ENCODE measurements around the gene GFRA1. TPM values are rescaled to one million over a fixed set of nuclear protein-coding genes. Genes with fewer than 3 reads are reported as not detected.

The GFRA1 gene
- total RNA-seq, 8 experiments from 2014 or later: 0.77 to 136 (median 50.2) TPM

DNA sequence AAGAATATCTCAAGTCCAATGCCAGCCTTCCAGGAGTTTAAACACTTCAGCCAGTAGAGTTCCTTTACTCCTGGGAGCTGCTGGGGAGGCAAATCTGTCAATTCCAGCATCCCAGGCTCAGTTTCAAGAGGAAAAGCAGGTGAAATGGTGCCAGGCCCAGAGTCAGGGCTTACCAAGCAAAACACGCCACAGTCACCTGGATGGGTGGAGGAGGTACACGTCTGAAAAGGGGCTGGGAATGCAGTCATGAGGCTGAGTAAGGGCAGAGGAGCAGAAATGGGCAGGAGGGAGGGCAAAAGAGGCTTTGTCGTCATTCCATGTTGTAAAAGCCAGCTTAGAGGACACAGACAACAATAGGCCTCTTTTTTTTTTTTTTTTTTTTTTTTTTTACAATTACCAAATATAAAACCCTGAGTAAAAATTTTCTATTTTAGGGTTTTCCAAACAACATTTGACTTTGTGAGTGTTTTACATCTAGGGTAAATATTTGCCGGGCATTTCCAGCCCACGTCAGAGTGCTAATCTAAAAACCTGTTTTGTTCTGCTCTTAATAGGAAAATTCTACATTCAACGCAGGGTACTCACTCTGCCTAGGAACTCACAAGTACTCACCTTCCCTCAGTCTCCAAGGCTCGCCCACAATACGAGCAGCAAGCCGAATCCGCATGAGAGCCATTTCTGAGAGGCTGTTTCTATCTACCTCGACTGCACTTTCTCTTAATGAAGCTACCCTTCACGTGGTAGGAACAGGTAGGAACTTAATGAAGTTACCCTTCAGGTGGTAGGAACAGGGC lies 21.2 kb downstream of the GFRA1 start:
- in situ Hi-C loops (cut with MboI; ENCODE audit: low pct_unique_long_range_greater_than_20kb in 2 of 9, low sequenced_read_pairs in 9 of 9, unreplicated experiment in 9 of 9): loop anchor here in 1 of 9 experiments (25.0 kb wide), 1 partner anchor 414 kb away; no protein-coding TSS in a partner anchor
- 62 to 100% (median 84%) methylated on average over 2 to 12 of the region's 12 CpGs for WGBS, 10 experiments
- Histone ChIP-seq H3K27ac (no peak overlapping the region), H3K4me1 (replicated peaks in 1 of 2) (peaks cover 32 to 33% of the 10 kb centered on the region in 2 donors), H3K4me3 (no peak overlapping the region)
- ATAC-seq (replicated peaks in 6 of 8): no peak

GRCh38 chr10:116247691-116248090 lies 25.3 kb downstream of the GFRA1 start:
- Histone ChIP-seq H3K4me3 (no peak overlapping the region), H3K4me1 (replicated peaks in 1 of 2) (peaks cover 0 to 8% of the 10 kb centered on the region in 2 donors), H3K27ac (no peak overlapping the region)
- peak in 2 of 8 experiments; percentile 28 to 39 for ATAC-seq (replicated peaks in 6 of 8)
- in situ Hi-C loops (cut with MboI; ENCODE audit: low pct_unique_long_range_greater_than_20kb in 2 of 9, low sequenced_read_pairs in 9 of 9, unreplicated experiment in 9 of 9): no loop called here

GRCh38 chr10:116246263-116246662 lies 26.7 kb downstream of the GFRA1 start:
- no peak for ATAC-seq (replicated peaks in 6 of 8)
- in situ Hi-C loops (cut with MboI; ENCODE audit: low pct_unique_long_range_greater_than_20kb in 2 of 9, low sequenced_read_pairs in 9 of 9, unreplicated experiment in 9 of 9): no loop called here
- 60 to 96% (median 80%) methylated on average over 2 to 9 of the region's 9 CpGs for WGBS, 10 experiments

DNA sequence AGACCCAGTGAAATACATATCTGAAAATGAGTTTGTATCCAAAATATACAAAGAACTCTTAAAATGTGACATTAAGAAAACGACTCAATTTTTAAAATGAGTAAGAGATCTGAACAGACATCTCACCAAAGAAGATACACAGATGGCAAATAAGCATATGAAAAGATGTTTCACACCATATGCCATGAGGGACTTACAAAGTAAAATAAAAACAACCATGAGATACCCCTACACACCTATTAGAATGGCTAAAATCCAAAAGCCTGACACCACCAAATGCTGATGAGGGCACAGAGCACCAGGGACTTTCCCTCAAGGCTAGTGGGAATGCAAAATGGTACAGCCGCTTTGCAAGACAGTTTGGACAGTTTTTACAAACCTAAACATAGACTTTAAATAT lies 27.9 kb downstream of the GFRA1 start:
- Histone ChIP-seq H3K4me1 (replicated peaks in 1 of 2) (peaks cover 2 to 20% of the 10 kb centered on the region in 2 donors), H3K27ac (no peak overlapping the region), H3K4me3 (no peak overlapping the region)
- ATAC-seq (replicated peaks in 6 of 8): no peak
- WGBS, 10 experiments: 14 to 100% (median 57%) methylated on average over 1 to 2 of the region's 2 CpGs; no CpG with 5 or more reads in 2 of the 10 experiments
- in situ Hi-C loops (cut with MboI; ENCODE audit: low pct_unique_long_range_greater_than_20kb in 2 of 9, low sequenced_read_pairs in 9 of 9, unreplicated experiment in 9 of 9): no loop called here

More at GRCh38 chr10:116246263-116246662, 26.7 kb downstream of the GFRA1 start:
- Histone ChIP-seq H3K4me3 (no peak overlapping the region), H3K27ac (no peak overlapping the region), H3K4me1 (replicated peaks in 1 of 2) (peaks cover 2 to 18% of the 10 kb centered on the region in 2 donors)

GRCh38 chr10:116241642-116242410 lies 31.2 kb downstream of the GFRA1 start:
- no peak overlapping the region for H3K27ac ChIP-seq
- 2 to 97% (median 73%) methylated on average over 2 to 6 of the region's 6 CpGs; no CpG with 5 or more reads in 1 of the 10 experiments for WGBS, 10 experiments
- ATAC-seq (replicated peaks in 6 of 8): peak in 6 of 8 experiments; percentile 32 to 86 (median 61)
- H3K4me1 ChIP-seq (replicated peaks in 1 of 2): peaks cover 13 to 43% of the 10 kb centered on the region in 2 donors
- in situ Hi-C loops (cut with MboI; ENCODE audit: low pct_unique_long_range_greater_than_20kb in 2 of 9, low sequenced_read_pairs in 9 of 9, unreplicated experiment in 9 of 9): no loop called here
- H3K4me3 ChIP-seq: no peak overlapping the region

DNA sequence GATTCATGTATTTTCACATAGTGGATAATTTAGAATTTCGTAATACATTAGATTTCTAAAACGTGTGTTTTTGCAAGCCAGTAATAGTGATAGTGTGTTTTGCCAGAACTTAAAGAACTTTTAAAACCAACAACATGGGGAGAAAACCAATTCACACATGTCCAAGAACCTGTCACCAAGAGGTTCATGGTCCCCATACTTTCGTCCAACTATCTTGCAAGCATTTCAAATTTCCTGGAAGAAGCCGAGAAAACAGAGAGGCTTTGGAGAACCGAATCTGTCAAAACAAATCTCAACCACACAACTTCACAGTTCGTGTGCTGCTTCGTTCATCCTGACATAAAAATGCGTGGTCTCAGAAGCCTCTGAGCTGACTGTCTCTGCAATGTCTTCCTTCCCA lies 31.9 kb downstream of the GFRA1 start:
- H3K4me1 ChIP-seq (replicated peaks in 1 of 2): peaks cover 13 to 43% of the 10 kb centered on the region in 2 donors
- ATAC-seq (replicated peaks in 6 of 8): no peak
- no peak overlapping the region for H3K4me3 ChIP-seq
- WGBS, 10 experiments: 0 to 100% (median 77%) methylated on average over 1 to 8 of the region's 8 CpGs; no CpG with 5 or more reads in 1 of the 10 experiments
- no peak overlapping the region for H3K27ac ChIP-seq
- in situ Hi-C loops (cut with MboI; ENCODE audit: low pct_unique_long_range_greater_than_20kb in 2 of 9, low sequenced_read_pairs in 9 of 9, unreplicated experiment in 9 of 9): no loop called here

DNA sequence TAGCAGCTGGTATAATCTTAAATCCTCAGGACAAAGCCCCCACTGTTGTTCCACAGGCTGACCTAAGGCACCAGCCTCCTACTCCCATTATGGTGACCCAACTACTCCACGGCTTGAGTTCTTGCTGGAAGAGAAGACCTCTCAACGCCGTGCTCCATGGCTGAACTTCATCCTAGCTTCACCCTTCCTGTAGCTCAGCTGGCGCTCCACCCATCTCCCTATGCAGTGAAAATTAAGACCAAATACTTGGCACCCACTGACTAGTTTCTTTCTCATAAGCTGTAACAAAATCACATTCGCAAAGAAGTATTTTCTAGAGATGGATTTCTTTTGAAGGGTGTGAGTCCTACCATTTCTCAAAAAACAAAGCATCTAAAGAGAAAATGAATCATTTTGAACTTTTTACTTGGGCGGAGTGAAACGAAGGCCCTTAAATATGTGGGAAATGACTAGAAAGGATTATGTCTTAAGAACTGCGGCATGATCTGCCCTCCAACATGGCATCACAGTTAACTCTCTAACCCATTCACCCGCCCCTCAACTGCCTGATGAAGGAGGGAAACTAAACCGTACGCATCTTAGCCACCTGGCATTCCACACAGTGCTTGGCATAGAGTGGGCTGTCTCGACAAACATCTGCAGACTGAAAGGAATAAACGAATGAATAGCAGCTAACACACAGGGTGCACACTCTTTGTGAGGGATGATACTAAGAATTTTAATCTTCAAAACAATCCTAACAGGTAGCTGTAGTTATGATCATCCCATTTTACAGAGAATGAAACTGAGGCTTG lies 32.7 kb downstream of the GFRA1 start:
- Histone ChIP-seq H3K27ac (no peak overlapping the region), H3K4me1 (replicated peaks in 1 of 2) (peaks cover 13 to 43% of the 10 kb centered on the region in 2 donors), H3K4me3 (no peak overlapping the region)
- in situ Hi-C loops (cut with MboI; ENCODE audit: low pct_unique_long_range_greater_than_20kb in 2 of 9, low sequenced_read_pairs in 9 of 9, unreplicated experiment in 9 of 9): no loop called here
- WGBS, 10 experiments: 0 to 98% (median 83%) methylated on average over 1 to 13 of the region's 13 CpGs
- ATAC-seq (replicated peaks in 6 of 8): peak in 2 of 8 experiments; percentile 32 to 52

DNA sequence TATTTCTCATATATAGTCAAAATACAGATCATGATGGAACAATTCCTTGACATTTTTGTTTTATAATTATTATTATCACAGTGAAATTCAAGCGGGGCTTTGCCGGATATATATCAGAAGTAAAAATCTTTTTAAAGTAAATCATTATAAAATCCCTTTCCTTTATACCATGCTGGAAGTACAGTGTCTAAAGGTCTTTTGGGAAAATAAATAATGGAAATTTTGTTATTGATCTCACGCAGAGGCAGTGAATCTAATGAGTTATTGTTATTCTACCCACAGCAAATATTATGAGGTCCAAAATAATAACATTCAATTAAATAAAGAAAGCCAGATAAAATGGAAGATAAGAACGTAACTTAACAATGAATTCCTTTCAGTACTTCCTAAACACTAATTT lies 33.8 kb downstream of the GFRA1 start:
- Histone ChIP-seq H3K4me1 (replicated peaks in 1 of 2) (peaks cover 13 to 39% of the 10 kb centered on the region in 2 donors), H3K4me3 (no peak overlapping the region), H3K27ac (no peak overlapping the region)
- WGBS, 10 experiments: 78 to 97% (median 91%) methylated on average over 3 to 4 of the region's 4 CpGs
- ATAC-seq (replicated peaks in 6 of 8): no peak
- in situ Hi-C loops (cut with MboI; ENCODE audit: low pct_unique_long_range_greater_than_20kb in 2 of 9, low sequenced_read_pairs in 9 of 9, unreplicated experiment in 9 of 9): no loop called here

GRCh38 chr10:116237970-116238369 lies 35.0 kb downstream of the GFRA1 start:
- Histone ChIP-seq H3K4me1 (replicated peaks in 1 of 2) (peaks cover 13 to 35% of the 10 kb centered on the region in 2 donors), H3K27ac (peak overlapping the region in 1 of 2 donors; percentile 5), H3K4me3 (no peak overlapping the region)
- in situ Hi-C loops (cut with MboI; ENCODE audit: low pct_unique_long_range_greater_than_20kb in 2 of 9, low sequenced_read_pairs in 9 of 9, unreplicated experiment in 9 of 9): no loop called here
- WGBS, 10 experiments: 69 to 90% (median 81%) methylated on average over 4 to 14 of the region's 15 CpGs; no CpG with 5 or more reads in 4 of the 10 experiments
- ATAC-seq (replicated peaks in 6 of 8): peak in 3 of 8 experiments; percentile 42 to 49 (median 43)

- 0 to 100% (median 67%) methylated on average over 1 to 3 of the region's 3 CpGs; no CpG with 5 or more reads in 2 of the 10 experiments for WGBS, 10 experiments
- H3K4me3 ChIP-seq: no peak overlapping the region
- no peak overlapping the region for H3K27ac ChIP-seq
- H3K4me1 ChIP-seq (replicated peaks in 1 of 2): peaks cover 13 to 35% of the 10 kb centered on the region in 2 donors
- in situ Hi-C loops (cut with MboI; ENCODE audit: low pct_unique_long_range_greater_than_20kb in 2 of 9, low sequenced_read_pairs in 9 of 9, unreplicated experiment in 9 of 9): no loop called here
- ATAC-seq (replicated peaks in 6 of 8): peak in 1 of 8 experiments; percentile 38
Observed at GRCh38 chr10:116237260-116237659, 35.7 kb downstream of the GFRA1 start.

GRCh38 chr10:116233230-116233629 lies 39.8 kb downstream of the GFRA1 start:
- in situ Hi-C loops (cut with MboI; ENCODE audit: low pct_unique_long_range_greater_than_20kb in 2 of 9, low sequenced_read_pairs in 9 of 9, unreplicated experiment in 9 of 9): no loop called here
- Histone ChIP-seq H3K27ac (no peak overlapping the region), H3K4me1 (replicated peaks in 1 of 2) (peaks cover 8% of the 10 kb centered on the region in 2 donors), H3K4me3 (no peak overlapping the region)
- 20 to 100% (median 85%) methylated on average over 1 to 2 of the region's 2 CpGs; no CpG with 5 or more reads in 5 of the 10 experiments for WGBS, 10 experiments
- ATAC-seq (replicated peaks in 6 of 8): no peak

DNA sequence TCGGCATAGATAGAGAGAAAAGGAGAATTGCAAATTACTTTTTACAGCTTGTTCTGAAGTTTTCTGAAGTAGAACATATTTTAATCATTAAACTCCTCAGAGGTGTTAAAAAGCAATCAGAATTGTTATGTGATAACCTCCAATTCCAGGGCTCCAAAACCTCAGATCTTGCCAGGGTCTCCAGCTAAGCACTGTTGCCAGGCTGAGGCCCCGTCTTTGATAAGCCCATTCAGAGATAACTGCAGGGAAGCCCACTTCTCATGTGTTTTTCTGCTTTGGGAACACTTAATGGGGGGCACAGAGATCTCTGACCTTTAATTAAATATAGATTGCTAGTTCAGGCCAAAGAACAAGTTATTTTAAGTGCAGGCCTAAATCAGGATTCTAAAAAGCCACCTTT lies 40.4 kb downstream of the GFRA1 start:
- Histone ChIP-seq H3K4me3 (no peak overlapping the region), H3K27ac (no peak overlapping the region), H3K4me1 (replicated peaks in 1 of 2) (peaks cover 2% of the 10 kb centered on the region in 2 donors)
- WGBS, 10 experiments: 20 to 86% (median 51%) methylated on average over 1 to 2 of the region's 2 CpGs; no CpG with 5 or more reads in 2 of the 10 experiments
- in situ Hi-C loops (cut with MboI; ENCODE audit: low pct_unique_long_range_greater_than_20kb in 2 of 9, low sequenced_read_pairs in 9 of 9, unreplicated experiment in 9 of 9): no loop called here
- no peak for ATAC-seq (replicated peaks in 6 of 8)
